PC-3 (cell line): Measurements from ENCODE around the gene LNP1. TPM values are rescaled to one million over a fixed set of nuclear protein-coding genes. Genes with fewer than 3 reads are reported as not detected.

Source experiments
- ATAC-seq: fragments of 200-7000 bp; cut with Tn5 transposase; 2 replicates; pipeline ENCODE4 v1.9.1; 2020; ENCODE audit warnings: mild to moderate bottlenecking, moderate library complexity
- BruUV-seq: library from RNA; stranded (reverse); fragments of 400-500 nt; replicated peaks from 2 replicates; lab custom pipeline; 2021; lab: Mats Ljungman, UMichigan
- CTCF ChIA-PET: fragments of 300-600 bp; sonication (Branson Sonifier 250); formaldehyde crosslinking; loops from one replicate; lab custom pipeline; 2022; ENCODE audit warnings: antibody characterized with exemption; lab: Charles Lee
- POLR2A ChIA-PET: fragments of 300-600 bp; sonication (Branson Sonifier 250); formaldehyde crosslinking; loops from one replicate; lab custom pipeline; 2022; ENCODE audit warnings: antibody characterized with exemption; ENCODE audit not compliant: unreplicated experiment; lab: Charles Lee
- DNase-seq: peaks from one replicate; pipeline ENCODE4 v3.0.0-alpha.2; 2015
- H2AFZ ChIP-seq: fragments of 300-600 bp; sonication (generic); 2 replicates; pipeline ENCODE4 v1.6.0; 2016; ENCODE audit warnings: antibody characterized with exemption, low read length
- H3F3A ChIP-seq: fragments of 300-600 bp; sonication (generic); one replicate; pipeline ENCODE4 v1.6.0; 2017; ENCODE audit warnings: antibody characterized with exemption, low read length, control low read depth, mild to moderate bottlenecking; ENCODE audit not compliant: unreplicated experiment
- H3K27ac ChIP-seq: fragments of 300-600 bp; sonication (generic); 2 replicates; pipeline ENCODE4 v1.5.1; 2016; ENCODE audit warnings: mild to moderate bottlenecking, low read length
- H3K27me3 ChIP-seq: fragments of 300-600 bp; sonication (generic); 2 replicates; pipeline ENCODE4 v1.6.1; 2016; ENCODE audit warnings: low read length, mixed read lengths
- H3K36me3 ChIP-seq: fragments of 300-600 bp; sonication (generic); 2 replicates; pipeline ENCODE4 v1.6.1; 2016; ENCODE audit warnings: low read depth, mixed run types, low read length, mixed read lengths
- H3K4me1 ChIP-seq: fragments of 300-600 bp; sonication (generic); 2 replicates; pipeline ENCODE4 v1.5.1; 2016; ENCODE audit warnings: low read length; ENCODE audit not compliant: insufficient read depth
- H3K4me2 ChIP-seq: fragments of 300-600 bp; sonication (generic); 2 replicates; pipeline ENCODE4 v1.6.0; 2016; ENCODE audit warnings: low read length
- H3K4me3 ChIP-seq: fragments of 300-600 bp; sonication (generic); 2 replicates; pipeline ENCODE4 v1.5.1; 2016; ENCODE audit warnings: mild to moderate bottlenecking, low read length, mixed read lengths
- H3K79me2 ChIP-seq: fragments of 300-600 bp; sonication (generic); 2 replicates; pipeline ENCODE4 v1.6.1; 2017; ENCODE audit warnings: low read length, mixed read lengths
- H3K9ac ChIP-seq: fragments of 300-600 bp; sonication (generic); 2 replicates; pipeline ENCODE4 v1.6.0; 2016; ENCODE audit warnings: mild to moderate bottlenecking, low read length
- H3K9me2 ChIP-seq: fragments of 300-600 bp; sonication (generic); replicated peaks from 2 replicates; pipeline ENCODE4 v1.6.1; 2016; ENCODE audit warnings: mixed run types, low read length, mixed read lengths
- H3K9me3 ChIP-seq: fragments of 300-600 bp; sonication (generic); 2 replicates; pipeline ENCODE4 v1.6.1; 2016; ENCODE audit warnings: low read length, mixed read lengths
- H4K20me1 ChIP-seq: fragments of 300-600 bp; sonication (generic); 2 replicates; pipeline ENCODE4 v1.6.1; 2016; ENCODE audit warnings: low read length, mixed read lengths
- EZH2 ChIP-seq: fragments of 300-600 bp; sonication (generic); IDR thresholded peaks from one replicate; pipeline ENCODE4 v1.6.1; 2017; ENCODE audit warnings: antibody characterized with exemption, mild to moderate bottlenecking, low read length; ENCODE audit not compliant: unreplicated experiment
- EZH2phosphoT487 ChIP-seq: fragments of 300-600 bp; sonication (generic); IDR thresholded peaks from 2 replicates; pipeline ENCODE4 v1.6.1; 2018; ENCODE audit warnings: mild to moderate bottlenecking, antibody characterized with exemption, low read length, borderline replicate concordance
- intact Hi-C: fragments of 100-400 bp; cut with micrococcal nuclease; formaldehyde crosslinking; loops from 2 replicates; pipeline ENCODE4 v1.9.0; 2023
- total RNA-seq: library from RNA; depleted of rRNA; stranded (reverse); fragments of >200 nt; gene quantifications from 2 replicates; pipeline ENCODE4 v1.2.3, GENCODE V29; 2014
- TF ChIP-seq, protein P1 (sequence below): fragments of 300-600 bp; sonication (generic); conservative IDR thresholded peaks from 2 replicates; pipeline ENCODE4 v1.5.1; 2017; ENCODE audit warnings: antibody characterized with exemption, low read depth, mild to moderate bottlenecking, low read length

LNP1 gene
- total RNA-seq, 1 experiment from 2014 or later = 6.8 TPM

DNA sequence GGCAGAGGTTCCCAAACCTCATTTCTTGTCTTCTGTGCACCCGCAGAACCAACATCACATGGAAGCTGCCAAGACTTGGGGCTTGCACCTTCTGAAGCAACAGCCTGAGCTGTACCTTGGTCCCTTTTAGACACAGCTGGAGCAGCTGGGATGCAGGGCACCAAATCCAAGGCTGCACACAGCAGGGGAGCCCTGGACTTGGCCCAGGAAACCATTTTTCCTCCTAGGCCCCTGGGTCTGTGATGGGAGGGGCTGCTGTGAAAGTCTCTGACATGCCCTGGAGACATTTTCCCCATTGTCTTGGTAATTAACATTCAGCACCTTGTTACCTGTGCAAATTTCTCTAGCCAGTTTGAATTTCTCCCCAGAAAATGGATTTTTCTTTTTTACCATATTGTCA, 57.5 kb downstream of the LNP1 start:
- no TSS peak for BruUV-seq
- Histone ChIP-seq H3K4me1 (peaks cover 8% of the 10 kb centered on the region), H3F3A (no peaks in the 10 kb centered on the region), H3K9ac (no peak overlapping the region), H2AFZ (no peak overlapping the region), H3K4me3 (no peak overlapping the region), H3K9me2 (no peaks in the 10 kb centered on the region), H3K27me3 (no peaks in the 10 kb centered on the region), H3K36me3 (no peaks in the 10 kb centered on the region), H3K79me2 (no peaks in the 10 kb centered on the region), H3K9me3 (no peaks in the 10 kb centered on the region), H3K4me2 (no peak overlapping the region), H4K20me1 (no peaks in the 10 kb centered on the region), H3K27ac (no peak overlapping the region)
- DNase-seq = no peak
- ATAC-seq = no peak
- ChIA-PET CTCF (no interaction called here), POLR2A (no interaction called here)
- TF ChIP-seq EZH2 (no peak), EZH2phosphoT487 (no peak)
- TF ChIP-seq, protein P1, sequence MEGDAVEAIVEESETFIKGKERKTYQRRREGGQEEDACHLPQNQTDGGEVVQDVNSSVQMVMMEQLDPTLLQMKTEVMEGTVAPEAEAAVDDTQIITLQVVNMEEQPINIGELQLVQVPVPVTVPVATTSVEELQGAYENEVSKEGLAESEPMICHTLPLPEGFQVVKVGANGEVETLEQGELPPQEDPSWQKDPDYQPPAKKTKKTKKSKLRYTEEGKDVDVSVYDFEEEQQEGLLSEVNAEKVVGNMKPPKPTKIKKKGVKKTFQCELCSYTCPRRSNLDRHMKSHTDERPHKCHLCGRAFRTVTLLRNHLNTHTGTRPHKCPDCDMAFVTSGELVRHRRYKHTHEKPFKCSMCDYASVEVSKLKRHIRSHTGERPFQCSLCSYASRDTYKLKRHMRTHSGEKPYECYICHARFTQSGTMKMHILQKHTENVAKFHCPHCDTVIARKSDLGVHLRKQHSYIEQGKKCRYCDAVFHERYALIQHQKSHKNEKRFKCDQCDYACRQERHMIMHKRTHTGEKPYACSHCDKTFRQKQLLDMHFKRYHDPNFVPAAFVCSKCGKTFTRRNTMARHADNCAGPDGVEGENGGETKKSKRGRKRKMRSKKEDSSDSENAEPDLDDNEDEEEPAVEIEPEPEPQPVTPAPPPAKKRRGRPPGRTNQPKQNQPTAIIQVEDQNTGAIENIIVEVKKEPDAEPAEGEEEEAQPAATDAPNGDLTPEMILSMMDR = no peak
- intact Hi-C loops = no loop called here

DNA sequence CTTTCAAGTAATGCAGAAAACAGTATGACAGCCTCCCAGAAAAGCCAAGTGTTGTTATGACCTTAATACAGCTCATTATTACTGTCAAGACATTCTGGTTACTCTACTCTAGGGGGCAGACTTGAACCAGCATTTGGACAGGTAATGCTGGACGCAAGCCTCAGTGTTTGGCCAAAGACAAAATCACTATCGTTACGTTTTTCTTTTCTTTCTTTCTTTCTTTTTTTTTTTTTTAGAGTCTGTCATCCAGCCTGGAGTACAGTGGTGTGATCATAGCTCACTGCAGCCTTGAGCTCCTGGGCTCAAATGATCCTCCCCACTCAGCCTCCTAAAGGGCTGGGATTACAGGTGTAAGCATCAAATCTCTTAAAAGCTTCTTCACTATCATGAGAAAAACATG, 61.7 kb downstream of the LNP1 start:
- Histone ChIP-seq H3K4me2 (peak overlapping the region; percentile 52), H3F3A (no peaks in the 10 kb centered on the region), H4K20me1 (no peaks in the 10 kb centered on the region), H3K9me3 (peaks cover 2% of the 10 kb centered on the region; the same call in 1 of the 2 replicates), H3K27ac (no peak overlapping the region), H3K79me2 (no peaks in the 10 kb centered on the region), H3K27me3 (no peaks in the 10 kb centered on the region), H3K9ac (no peak overlapping the region), H2AFZ (peak overlapping the region; percentile 27; the same call in 1 of the 2 replicates), H3K9me2 (no peaks in the 10 kb centered on the region), H3K4me3 (no peak overlapping the region; the same call in 1 of the 2 replicates), H3K36me3 (no peaks in the 10 kb centered on the region), H3K4me1 (peaks cover 11% of the 10 kb centered on the region)
- ChIA-PET CTCF (interaction anchor here (0.5 to 2.7 kb wide), 46 partner anchors 14 to 1124 kb away, joined by 3 to 71 read pairs (median 5); partner anchors contain the start of genes LNP1 and TMEM45A), POLR2A (interaction anchor here (0.5 to 1.0 kb wide), 3 partner anchors 29 to 531 kb away, joined by 3 to 4 read pairs (median 3); partner anchors contain the start of genes ABI3BP and TMEM45A)
- TF ChIP-seq, protein P1 = peak; percentile 93
- TF ChIP-seq EZH2phosphoT487 = no peak
- ATAC-seq = peak; percentile 94
- intact Hi-C loops = loop anchor here (1.0 to 10.0 kb wide), 6 partner anchors 127 to 733 kb away; no protein-coding TSS in a partner anchor
- BruUV-seq = no TSS peak
- DNase-seq = peak; percentile 79

DNA sequence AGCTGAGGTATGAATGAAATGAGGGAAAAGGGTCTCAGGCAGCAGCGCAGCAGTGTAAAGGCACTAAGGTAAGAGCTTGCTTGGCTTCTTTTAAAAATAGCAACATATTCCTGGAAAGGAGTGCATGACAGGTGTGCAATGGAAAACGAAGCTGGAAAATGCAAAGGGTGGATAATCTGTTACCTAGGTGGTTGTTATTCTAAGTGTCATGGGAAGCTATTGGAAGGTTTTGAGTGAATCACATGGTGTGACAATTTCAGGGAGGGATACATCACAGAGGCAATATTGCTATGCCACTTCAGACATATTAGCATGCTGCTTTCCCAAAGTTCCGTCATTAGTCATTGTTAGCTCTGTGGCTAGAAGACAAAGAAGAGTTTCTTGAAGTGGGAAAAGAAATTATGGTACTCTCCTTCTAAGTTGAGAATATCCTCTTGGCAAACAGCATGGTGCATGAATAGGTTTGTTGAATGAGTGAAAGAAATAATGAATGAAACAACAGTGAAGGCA, 62.4 kb downstream of the LNP1 start:
- H3K27me3 ChIP-seq = no peaks in the 10 kb centered on the region
- H3K4me3 ChIP-seq = no peak overlapping the region
- ChIA-PET CTCF (interaction anchor here (0.6 to 2.7 kb wide), 10 partner anchors 56 to 399 kb away, joined by 3 to 71 read pairs (median 6); no protein-coding TSS in a partner anchor), POLR2A (interaction anchor here (0.5 to 0.7 kb wide), 2 partner anchors 119 to 245 kb away, joined by 4 to 6 read pairs; no protein-coding TSS in a partner anchor)
- H3F3A ChIP-seq = no peaks in the 10 kb centered on the region
- no peak overlapping the region for H3K27ac ChIP-seq
- H3K9ac ChIP-seq = no peak overlapping the region
- intact Hi-C loops = loop anchor here (1.0 to 10.0 kb wide), 6 partner anchors 127 to 733 kb away; no protein-coding TSS in a partner anchor
- H3K4me1 ChIP-seq = peaks cover 11% of the 10 kb centered on the region
- H3K79me2 ChIP-seq = no peaks in the 10 kb centered on the region
- ATAC-seq = peak; percentile 58
- H3K9me3 ChIP-seq = peaks cover 9% of the 10 kb centered on the region; the same call in 1 of the 2 replicates
- BruUV-seq = no TSS peak
- TF ChIP-seq, protein P1 = no peak
- TF ChIP-seq EZH2phosphoT487 (no peak), EZH2 (no peak)
- H4K20me1 ChIP-seq = no peaks in the 10 kb centered on the region
- H3K9me2 ChIP-seq = no peaks in the 10 kb centered on the region
- H2AFZ ChIP-seq = no peak overlapping the region
- no peaks in the 10 kb centered on the region for H3K36me3 ChIP-seq
- DNase-seq = peak; percentile 51
- H3K4me2 ChIP-seq = peak overlapping the region; percentile 52
